Right lobe of liver (tissue), 6 donors: ENCODE measurements around the gene MUC5B. TPM values are rescaled to one million over a fixed set of nuclear protein-coding genes. Genes with fewer than 3 reads are reported as not detected.

ENCODE experiments used
- ATAC-seq, 4 donors: fragments of 200-7000 bp; cut with Tn5 transposase; one replicate each; pipeline ENCODE4 v1.9.1; 2020; ENCODE audit warnings: mild to moderate bottlenecking in 4 of 4, moderate library complexity in 4 of 4
- DNase-seq, 3 donors: peaks; one replicate each; pipeline ENCODE4 v3.0.0-alpha.2; 2020
- H3K27ac ChIP-seq, 3 donors: fragments of 200-600 bp; one replicate each; pipeline ENCODE4 v1.8.0; 2022
- H3K27me3 ChIP-seq, 2 donors: fragments of 200-600 bp; one replicate each; pipeline ENCODE4 v1.8.0; 2022
- H3K36me3 ChIP-seq, 4 donors: fragments of 200-600 bp; sonication (generic) in 1 of 4; one replicate each; pipeline versions ENCODE4 v1.5.1 to v1.8.0; 2017 to 2022; ENCODE audit warnings: control low read depth in 1 of 4
- H3K4me1 ChIP-seq, 4 donors: fragments of 200-600 bp; sonication (generic) in 1 of 4; one replicate each; pipeline versions ENCODE4 v1.5.1 to v1.8.0; 2017 to 2022; ENCODE audit warnings: control low read depth in 1 of 4
- H3K4me3 ChIP-seq, 3 donors: fragments of 200-600 bp; one replicate each; pipeline ENCODE4 v1.8.0; 2022
- H3K9me3 ChIP-seq, 4 donors: fragments of 200-600 bp; sonication (generic) in 1 of 4; one replicate each; pipeline versions ENCODE4 v1.5.1 to v1.8.0; 2017 to 2022; ENCODE audit warnings: control low read depth in 1 of 4
- CTCF ChIP-seq, 4 donors: fragments of 200-600 bp in 3 of 4; fragments of 450-650 bp in 1 of 4; IDR thresholded peaks; one replicate each; pipeline versions ENCODE4 v1.5.1 to v1.8.0; 2016 to 2022; ENCODE audit warnings: antibody characterized with exemption in 4 of 4, mild to moderate bottlenecking in 2 of 4
- POLR2A ChIP-seq: fragments of 450-650 bp; IDR thresholded peaks from one replicate; pipeline ENCODE4 v1.6.1; 2017; ENCODE audit warnings: antibody characterized with exemption, mild to moderate bottlenecking
- WGBS: methylation state at CpG from one replicate; pipeline ENCODE4 v1.1.6; 2018; ENCODE audit warnings: low coverage, low lambda C conversion rate; ENCODE audit not compliant: insufficient coverage; ENCODE audit errors: missing lambda C conversion rate; 5-methylcytosine and 5-hydroxymethylcytosine counted together
- intact Hi-C, 2 donors: fragments of 100-400 bp; cut with DNase I; formaldehyde crosslinking; loops; one replicate each; pipeline versions ENCODE4 v1.11.2 to v1.14.1; 2022
- total RNA-seq, 6 experiments: library from RNA; depleted of rRNA in 2 of 6; stranded (reverse); fragments of >200 nt in 2 of 6; fragmentation: NEBNext Ultra II Directional in 3 of 6; extraction: Animal tissue kit (Norgen Biotek cat#: 25700) in 3 of 6; gene quantifications; one replicate each; pipeline versions ENCODE4 v1.1.0 to v1.2.4, GENCODE V29; 2016 to 2023
- donor health status: DM: no; HTN: yes; CAD: no.
- donor health status: DM: no; HTN: no; CAD: no.
- donor health status: DM: no; HTN: no; CAD: no.
- donor health status: DM: no; HTN: yes; CAD: no.
- donor health status: DM: no; HTN: yes; CAD: no.

Gene MUC5B
- total RNA-seq, 6 experiments from 2014 or later, result 0.06 to 3.7 (median 0.78) TPM

- Histone ChIP-seq H3K4me1 (peaks cover 0 to 5% (median 3%) of the 10 kb centered on the region in 4 donors), H3K27ac (no peak overlapping the region), H3K9me3 (no peaks in the 10 kb centered on the region), H3K36me3 (no peaks in the 10 kb centered on the region), H3K4me3 (no peak overlapping the region), H3K27me3 (no peaks in the 10 kb centered on the region)
- ATAC-seq (peak in 1 of 4 donors; percentile 33), DNase-seq (no peak)
- intact Hi-C loops, result no loop called here
- TF ChIP-seq POLR2A, result no peak
- no peak for TF ChIP-seq CTCF (IDR thresholded peaks at IDR 0.05)
- 87% methylated on average over 6 of the region's 9 CpGs for WGBS
These were observed 44.7 kb downstream of the MUC5B start for GRCh38 chr11:1267441-1268100.

GRCh38 chr11:1269957-1270356, 47.1 kb downstream of the MUC5B start:
- WGBS, result no CpG with 5 or more reads among the region's 5 CpGs
- Histone ChIP-seq H3K9me3 (no peaks in the 10 kb centered on the region), H3K27me3 (no peaks in the 10 kb centered on the region), H3K4me1 (no peaks in the 10 kb centered on the region), H3K36me3 (no peaks in the 10 kb centered on the region), H3K4me3 (no peak overlapping the region), H3K27ac (no peak overlapping the region)
- ATAC-seq (peak in 2 of 4 donors; percentile 16 to 25), DNase-seq (peak in 1 of 3 donors; percentile 33)
- intact Hi-C loops, result no loop called here
- TF ChIP-seq POLR2A (no peak), CTCF (IDR thresholded peaks at IDR 0.05) (no peak)

GRCh38 chr11:1270476-1270875, 47.6 kb downstream of the MUC5B start:
- no CpG with 5 or more reads among the region's 10 CpGs for WGBS
- ATAC-seq, result peak in 2 of 4 donors; percentile 6 to 19

GRCh38 chr11:1271002-1271401, 48.1 kb downstream of the MUC5B start:
- TF ChIP-seq POLR2A (no peak), CTCF (IDR thresholded peaks at IDR 0.05) (no peak)
- intact Hi-C loops, result no loop called here
- H3K27ac ChIP-seq, result no peak overlapping the region

More at GRCh38 chr11:1270476-1270875, 47.6 kb downstream of the MUC5B start:
- TF ChIP-seq POLR2A (no peak), CTCF (IDR thresholded peaks at IDR 0.05) (no peak)
- Histone ChIP-seq H3K9me3 (no peaks in the 10 kb centered on the region), H3K36me3 (no peaks in the 10 kb centered on the region), H3K27me3 (no peaks in the 10 kb centered on the region), H3K4me3 (no peak overlapping the region), H3K27ac (no peak overlapping the region), H3K4me1 (no peaks in the 10 kb centered on the region)
- DNase-seq, result peak in 1 of 3 donors; percentile 41
- intact Hi-C loops, result no loop called here

More at GRCh38 chr11:1271002-1271401, 48.1 kb downstream of the MUC5B start:
- peaks cover 0 to 5% (median 0%) of the 10 kb centered on the region in 4 donors for H3K36me3 ChIP-seq
- DNase-seq, result peak in 1 of 3 donors; percentile 31
- WGBS, result 85% methylated on average over 5 of the region's 13 CpGs
- ATAC-seq, result peak in 2 of 4 donors; percentile 17 to 23
- H3K4me3 ChIP-seq, result no peak overlapping the region
- H3K4me1 ChIP-seq, result no peaks in the 10 kb centered on the region
- no peaks in the 10 kb centered on the region for H3K9me3 ChIP-seq
- H3K27me3 ChIP-seq, result no peaks in the 10 kb centered on the region
